SU-DHL-6 (cell line): ENCODE data around the gene CCDC116.

Experiments
- CTCF ChIP-seq: fragments of 200-600 bp; sonication (generic); IDR thresholded peaks from one replicate; pipeline ENCODE4 v1.5.1; 2017; ENCODE audit warnings: antibody characterized with exemption, mild to moderate bottlenecking, low read length, moderate library complexity; ENCODE audit not compliant: insufficient read depth, poor library complexity, severe bottlenecking
- EZH2phosphoT487 ChIP-seq: fragments of 200-600 bp; sonication (generic), shearing (Covaris generic); conservative IDR thresholded peaks from 2 replicates; pipeline ENCODE4 v1.6.1; 2018; ENCODE audit warnings: mild to moderate bottlenecking, antibody characterized with exemption, low read length, moderate library complexity, mixed read lengths

GRCh38 chr22:21593406-21594232 lies 38.9 kb upstream of the CCDC116 start:
- no peak for TF ChIP-seq CTCF
- no peak for TF ChIP-seq EZH2phosphoT487
